Measurements from ENCODE around the gene NRBF2. TPM values are rescaled to one million over a fixed set of nuclear protein-coding genes. Genes with fewer than 3 reads are reported as not detected.

NRBF2 gene
- total and polyA plus RNA-seq, 9 of the 15 experiments (the other 6 are each of a cell fraction or from before 2014, with no cell fraction given), result 20.8 to 52.1 (median 30.5) TPM

GRCh38 chr10:63115732-63116383 lies 17.3 kb upstream of the NRBF2 start (continued):
- TF ChIP-seq PRDM10 (IDR thresholded peaks at IDR 0.05; ENCODE audit: partially characterized antibody) (peak; percentile 38), MAFK (IDR thresholded peaks at IDR 0.05; ENCODE audit: low read length) (0 out of 2 replicates have a peak, but pooled peaks have one; percentile 13), EP400 (IDR thresholded peaks at IDR 0.05) (0 out of 2 replicates have a peak, but pooled peaks have one; percentile 21), MNT (conservative IDR thresholded peaks at IDR 0.05) (0 out of 4 replicates have a peak, but pooled peaks have one; percentile 6 to 18), SRSF3 (IDR thresholded peaks at IDR 0.05; ENCODE audit: insufficient read depth, low read length) (no peak), ZNF175 (CRISPR knock-in tag; IDR thresholded peaks at IDR 0.05; ENCODE audit: low read depth) (peak; percentile 93), CCAR2 (IDR thresholded peaks at IDR 0.05; ENCODE audit: low read depth, low read length) (no peak), NR2C1 (IDR thresholded peaks at IDR 0.05) (no peak), NR2C1 (tag; IDR thresholded peaks at IDR 0.05) (peak; percentile 71), ZNF24 (IDR thresholded peaks at IDR 0.05) (peak; percentile 31; the same call in 1 of the 2 replicates), MYC (IDR thresholded peaks at IDR 0.05; ENCODE audit: low read depth, low read length) (peak; percentile 73; the same call in 1 of the 2 replicates), MYC (CRISPR knock-in tag; IDR thresholded peaks at IDR 0.05; ENCODE audit: borderline replicate concordance, low read depth) (no peak), STAG1 (CRISPR knock-in tag; IDR thresholded peaks at IDR 0.05; ENCODE audit: borderline replicate concordance) (no peak), JUN (IDR thresholded peaks at IDR 0.05; ENCODE audit: borderline replicate concordance, low read depth, low read length) (peak; percentile 56; the same call in 1 of the 2 replicates), JUN (CRISPR knock-in tag; IDR thresholded peaks at IDR 0.05; ENCODE audit: borderline replicate concordance) (no peak), FOS (IDR thresholded peaks at IDR 0.05; ENCODE audit: extremely low read depth, insufficient read length) (no peak), RCOR1 (IDR thresholded peaks at IDR 0.05; ENCODE audit: borderline replicate concordance in 1 of 2, low read depth in 2 of 2, low read length in 2 of 2) (peak in 1 of 2 experiments; percentile 7; a peak in 1 of 4 replicates), EP300 (IDR thresholded peaks at IDR 0.05; ENCODE audit: low read length) (peak; percentile 59; the same call in 1 of the 2 replicates), BACH1 (tag; IDR thresholded peaks at IDR 0.05) (peak; percentile 88), ATF6 (CRISPR knock-in tag; IDR thresholded peaks at IDR 0.05) (no peak), SRF (CRISPR knock-in tag; IDR thresholded peaks at IDR 0.05) (0 out of 4 replicates have a peak, but pooled peaks of 1 of the 2 experiments have one; percentile 9)
